ENCODE measurements around the gene C1QTNF1.

- TF ChIP-seq, protein P1, sequence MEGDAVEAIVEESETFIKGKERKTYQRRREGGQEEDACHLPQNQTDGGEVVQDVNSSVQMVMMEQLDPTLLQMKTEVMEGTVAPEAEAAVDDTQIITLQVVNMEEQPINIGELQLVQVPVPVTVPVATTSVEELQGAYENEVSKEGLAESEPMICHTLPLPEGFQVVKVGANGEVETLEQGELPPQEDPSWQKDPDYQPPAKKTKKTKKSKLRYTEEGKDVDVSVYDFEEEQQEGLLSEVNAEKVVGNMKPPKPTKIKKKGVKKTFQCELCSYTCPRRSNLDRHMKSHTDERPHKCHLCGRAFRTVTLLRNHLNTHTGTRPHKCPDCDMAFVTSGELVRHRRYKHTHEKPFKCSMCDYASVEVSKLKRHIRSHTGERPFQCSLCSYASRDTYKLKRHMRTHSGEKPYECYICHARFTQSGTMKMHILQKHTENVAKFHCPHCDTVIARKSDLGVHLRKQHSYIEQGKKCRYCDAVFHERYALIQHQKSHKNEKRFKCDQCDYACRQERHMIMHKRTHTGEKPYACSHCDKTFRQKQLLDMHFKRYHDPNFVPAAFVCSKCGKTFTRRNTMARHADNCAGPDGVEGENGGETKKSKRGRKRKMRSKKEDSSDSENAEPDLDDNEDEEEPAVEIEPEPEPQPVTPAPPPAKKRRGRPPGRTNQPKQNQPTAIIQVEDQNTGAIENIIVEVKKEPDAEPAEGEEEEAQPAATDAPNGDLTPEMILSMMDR (conservative IDR thresholded peaks at IDR 0.05; ENCODE audit: low read depth, low read length): no peak
- TF ChIP-seq EZH2 (IDR thresholded peaks at IDR 0.05; ENCODE audit: borderline replicate concordance, low read depth, low read length, poor library complexity, severe bottlenecking): no peak
Observed at GRCh38 chr17:79047291-79047920, 23.4 kb downstream of the C1QTNF1 start.
